ENCODE data around the gene ZNF273. TPM values are rescaled to one million over a fixed set of nuclear protein-coding genes. Genes with fewer than 3 reads are reported as not detected.

The ZNF273 gene
- total RNA-seq, 1 donor from 2014 or later = 1.7 TPM

DNA sequence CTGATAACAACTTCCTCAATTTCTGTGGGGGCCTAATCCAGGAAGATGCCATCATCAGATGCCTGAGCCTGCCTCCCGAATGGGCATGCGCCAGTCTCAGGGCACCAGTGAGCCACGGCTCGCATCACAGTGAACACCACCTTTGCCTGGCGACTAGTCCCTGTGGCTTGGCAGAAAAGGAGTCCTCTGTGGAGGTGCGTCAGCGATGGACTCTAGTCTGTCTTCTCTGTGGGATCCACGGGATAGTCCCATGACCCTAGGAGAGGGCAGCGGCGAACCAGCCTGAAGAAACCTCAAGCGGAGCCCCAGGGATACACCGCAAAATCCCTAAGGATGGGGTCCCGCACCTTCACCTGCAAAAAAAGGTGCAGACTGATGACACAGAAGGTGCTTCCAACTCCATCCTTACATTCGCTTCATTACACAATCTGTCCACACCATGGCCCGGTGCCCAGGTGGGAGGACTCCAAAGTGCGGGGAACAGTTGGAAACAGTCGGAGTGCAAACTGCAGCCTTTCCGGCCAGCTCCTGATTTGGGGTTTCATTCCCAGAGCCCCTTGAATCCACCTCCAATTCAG is 35.1 kb upstream of the ZNF273 start:
- no peak overlapping the region for H3K27ac ChIP-seq
- no peaks in the 10 kb centered on the region for H3K36me3 ChIP-seq
- intact Hi-C loops (cut with DNase I) = no loop called here
- TF ChIP-seq, protein P1, sequence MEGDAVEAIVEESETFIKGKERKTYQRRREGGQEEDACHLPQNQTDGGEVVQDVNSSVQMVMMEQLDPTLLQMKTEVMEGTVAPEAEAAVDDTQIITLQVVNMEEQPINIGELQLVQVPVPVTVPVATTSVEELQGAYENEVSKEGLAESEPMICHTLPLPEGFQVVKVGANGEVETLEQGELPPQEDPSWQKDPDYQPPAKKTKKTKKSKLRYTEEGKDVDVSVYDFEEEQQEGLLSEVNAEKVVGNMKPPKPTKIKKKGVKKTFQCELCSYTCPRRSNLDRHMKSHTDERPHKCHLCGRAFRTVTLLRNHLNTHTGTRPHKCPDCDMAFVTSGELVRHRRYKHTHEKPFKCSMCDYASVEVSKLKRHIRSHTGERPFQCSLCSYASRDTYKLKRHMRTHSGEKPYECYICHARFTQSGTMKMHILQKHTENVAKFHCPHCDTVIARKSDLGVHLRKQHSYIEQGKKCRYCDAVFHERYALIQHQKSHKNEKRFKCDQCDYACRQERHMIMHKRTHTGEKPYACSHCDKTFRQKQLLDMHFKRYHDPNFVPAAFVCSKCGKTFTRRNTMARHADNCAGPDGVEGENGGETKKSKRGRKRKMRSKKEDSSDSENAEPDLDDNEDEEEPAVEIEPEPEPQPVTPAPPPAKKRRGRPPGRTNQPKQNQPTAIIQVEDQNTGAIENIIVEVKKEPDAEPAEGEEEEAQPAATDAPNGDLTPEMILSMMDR (IDR thresholded peaks at IDR 0.05) = no peak
- no peak overlapping the region for H3K4me3 ChIP-seq
- no peaks in the 10 kb centered on the region for H3K27me3 ChIP-seq
- no peak for DNase-seq (ENCODE audit: low spot score in 2 of 2)
- H3K4me1 ChIP-seq = no peaks in the 10 kb centered on the region
- H3K9me3 ChIP-seq = no peaks in the 10 kb centered on the region

DNA sequence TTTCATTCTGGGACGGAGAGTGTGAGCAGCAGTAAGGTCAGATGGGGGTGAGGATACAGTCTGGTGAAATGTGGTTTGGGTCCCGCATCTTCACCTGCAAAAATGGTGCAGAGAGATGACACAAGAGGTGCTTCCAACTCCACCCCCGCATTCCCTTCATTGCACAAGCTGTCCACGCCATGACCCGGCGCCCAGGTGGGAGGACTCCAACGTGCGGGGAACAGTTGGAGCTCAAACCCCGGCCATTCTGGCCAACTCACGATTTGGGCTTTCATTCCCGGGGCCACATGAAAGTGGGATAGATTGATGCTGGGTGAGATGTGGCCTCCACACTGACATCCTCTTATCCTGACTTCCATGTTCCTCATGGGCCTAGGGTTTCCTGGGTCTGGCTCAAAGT is 34.6 kb upstream of the ZNF273 start:
- Histone ChIP-seq H3K27ac (no peak overlapping the region), H3K36me3 (no peaks in the 10 kb centered on the region), H3K27me3 (no peaks in the 10 kb centered on the region), H3K9me3 (no peaks in the 10 kb centered on the region), H3K4me1 (no peaks in the 10 kb centered on the region), H3K4me3 (no peak overlapping the region)
- DNase-seq (ENCODE audit: low spot score in 2 of 2) = no peak
- intact Hi-C loops (cut with DNase I) = no loop called here
- TF ChIP-seq, protein P1 (IDR thresholded peaks at IDR 0.05) = no peak

DNA sequence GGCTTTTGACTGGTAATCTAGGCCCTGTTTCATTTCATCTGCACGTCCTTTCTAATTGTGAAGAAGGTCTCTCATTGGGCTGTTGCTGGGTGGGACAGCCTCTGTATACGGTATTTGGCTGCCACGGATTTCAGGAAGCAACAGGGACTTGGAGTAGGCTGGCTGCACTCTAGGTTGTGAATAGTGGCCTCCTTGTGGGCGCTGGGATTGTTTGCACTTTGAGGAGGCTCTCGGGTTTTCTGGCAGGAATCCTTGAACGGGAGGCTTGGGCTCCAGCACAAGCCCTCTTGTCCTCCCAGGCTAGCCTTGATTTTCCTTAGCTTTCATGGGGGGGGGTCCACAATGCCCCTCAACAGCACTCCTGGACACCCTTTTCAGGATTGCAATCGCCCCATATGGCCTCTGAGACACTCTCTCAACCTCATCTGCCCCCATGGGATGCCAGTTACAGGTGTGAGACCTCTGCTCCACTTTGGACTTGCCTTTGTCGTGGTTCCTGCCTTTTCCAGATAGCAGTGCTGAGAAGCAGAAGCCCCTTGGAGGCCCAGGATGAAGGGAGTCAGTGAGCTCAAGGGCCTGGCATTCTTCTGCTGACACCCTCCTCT is 33.9 kb upstream of the ZNF273 start:
- H3K4me3 ChIP-seq = no peak overlapping the region
- intact Hi-C loops (cut with DNase I) = no loop called here
- no peaks in the 10 kb centered on the region for H3K4me1 ChIP-seq
- no peak overlapping the region for H3K27ac ChIP-seq
- TF ChIP-seq, protein P1 (IDR thresholded peaks at IDR 0.05) = no peak
- H3K27me3 ChIP-seq = no peaks in the 10 kb centered on the region
- no peak for DNase-seq (ENCODE audit: low spot score in 2 of 2)
- H3K36me3 ChIP-seq = no peaks in the 10 kb centered on the region
- H3K9me3 ChIP-seq = no peaks in the 10 kb centered on the region

DNA sequence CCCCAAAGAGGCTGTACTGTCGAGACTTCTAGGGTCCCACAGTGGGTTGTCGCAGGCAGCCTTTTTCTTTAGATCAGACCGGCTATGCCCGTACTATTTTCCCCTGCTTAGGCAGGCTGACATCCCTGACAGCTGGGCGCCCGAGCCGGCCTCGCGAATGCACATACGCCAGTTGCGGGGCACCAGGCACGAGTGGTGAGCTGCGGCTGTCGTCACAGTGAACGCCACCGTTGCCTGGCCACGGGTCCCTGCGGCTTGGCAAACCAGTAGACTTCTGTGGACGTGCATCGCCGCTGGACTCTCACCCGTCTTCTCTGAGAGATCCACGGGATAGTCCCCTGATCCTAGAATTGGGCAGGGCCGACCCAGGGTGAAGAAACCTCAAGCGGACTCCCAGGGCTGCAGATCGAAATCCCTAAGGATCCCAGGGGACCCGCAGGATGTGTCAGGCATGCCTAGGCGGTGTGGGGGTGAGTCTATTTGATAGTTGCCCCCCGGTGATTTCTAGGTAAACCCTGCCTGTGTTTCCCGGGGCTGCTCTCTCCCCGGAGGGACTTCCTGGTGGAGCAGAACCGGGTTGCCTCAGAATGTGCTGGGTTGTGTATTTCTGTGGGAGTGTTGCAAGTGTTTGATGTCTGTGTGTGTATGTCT is 33.0 kb upstream of the ZNF273 start:
- H3K4me1 ChIP-seq = no peaks in the 10 kb centered on the region
- H3K27me3 ChIP-seq = no peaks in the 10 kb centered on the region
- no peak overlapping the region for H3K4me3 ChIP-seq
- DNase-seq (ENCODE audit: low spot score in 2 of 2) = no peak
- no peaks in the 10 kb centered on the region for H3K9me3 ChIP-seq
- H3K36me3 ChIP-seq = no peaks in the 10 kb centered on the region
- intact Hi-C loops (cut with DNase I) = no loop called here
- TF ChIP-seq, protein P1 (IDR thresholded peaks at IDR 0.05) = no peak
- no peak overlapping the region for H3K27ac ChIP-seq

DNA sequence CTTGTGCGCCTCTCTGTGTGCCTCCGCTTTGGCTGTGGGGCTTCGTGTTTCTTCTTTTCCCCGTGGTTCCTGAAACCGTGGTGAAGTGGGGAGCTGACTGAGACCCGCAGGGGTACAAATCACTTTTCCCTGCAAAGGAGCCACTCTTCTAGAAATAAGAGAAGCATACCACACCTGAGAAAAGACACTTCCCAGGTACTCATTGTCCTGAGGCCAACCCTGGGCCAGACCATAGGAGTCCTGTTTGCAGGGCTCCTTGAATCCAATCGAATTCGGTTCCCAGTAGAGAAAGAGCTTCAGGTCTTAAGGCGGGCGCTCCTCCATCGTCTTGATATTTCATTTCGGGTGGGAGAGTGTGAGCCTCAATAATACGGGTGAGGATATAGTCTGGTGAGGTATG is 32.4 kb upstream of the ZNF273 start:
- no peak for DNase-seq (ENCODE audit: low spot score in 2 of 2)
- H3K4me1 ChIP-seq = no peaks in the 10 kb centered on the region
- intact Hi-C loops (cut with DNase I) = no loop called here

More for the DNA sequence above, 32.4 kb upstream of the ZNF273 start:
- Histone ChIP-seq H3K36me3 (no peaks in the 10 kb centered on the region), H3K4me3 (no peak overlapping the region), H3K27ac (no peak overlapping the region), H3K9me3 (no peaks in the 10 kb centered on the region), H3K27me3 (no peaks in the 10 kb centered on the region)
- TF ChIP-seq, protein P1 (IDR thresholded peaks at IDR 0.05) = no peak

Data from ascending aorta (tissue), 2 donors.